ENCODE data around the gene TBC1D2B. TPM values are rescaled to one million over a fixed set of nuclear protein-coding genes. Genes with fewer than 3 reads are reported as not detected.
"Not testable (repeated sequence)": the region's sequence is repeated elsewhere in the genome, so short reads cannot be mapped to it uniquely, and the experiment has no call there.

TBC1D2B gene
- total RNA-seq, 1 donor, result 52.2 TPM

DNA sequence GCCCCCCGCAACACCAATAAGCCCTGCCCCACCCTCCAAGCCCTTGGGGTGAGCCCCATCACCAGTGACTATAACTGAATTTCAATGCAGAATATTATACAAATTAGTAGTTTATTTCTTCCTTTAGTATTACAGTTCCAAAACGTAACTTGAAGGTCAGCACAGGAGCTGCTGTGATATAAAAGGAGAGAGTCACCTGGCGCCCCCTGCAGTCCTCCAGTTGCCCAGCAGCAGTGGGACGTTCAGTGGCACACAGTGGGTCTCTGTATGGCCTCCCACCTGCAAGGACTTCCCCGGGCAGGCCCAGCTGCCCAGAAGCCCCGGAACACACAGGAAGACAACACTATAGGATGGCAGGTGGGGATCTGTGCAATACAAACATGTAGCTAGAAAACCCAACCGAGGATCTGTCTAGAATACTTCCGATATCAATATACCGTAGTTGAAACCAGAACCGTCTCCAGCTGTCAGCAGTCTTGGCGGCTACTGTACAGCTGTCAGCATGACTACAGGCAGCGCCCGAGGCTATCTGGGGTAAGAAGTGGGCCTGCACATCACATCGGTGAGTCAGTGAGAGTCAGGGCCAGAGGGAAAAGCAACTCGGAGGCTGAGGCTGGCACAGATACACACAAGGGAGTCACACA lies 82.5 kb downstream of the TBC1D2B start:
- TF ChIP-seq CTCF (IDR thresholded peaks at IDR 0.05; ENCODE audit: insufficient read depth, low read depth, low read length), result peak; percentile 31
- peak; percentile 75 for DNase-seq (ENCODE audit: low read depth)
- H3K4me3 ChIP-seq (ENCODE audit: low read depth, low read length), result not testable (repeated sequence)

DNA sequence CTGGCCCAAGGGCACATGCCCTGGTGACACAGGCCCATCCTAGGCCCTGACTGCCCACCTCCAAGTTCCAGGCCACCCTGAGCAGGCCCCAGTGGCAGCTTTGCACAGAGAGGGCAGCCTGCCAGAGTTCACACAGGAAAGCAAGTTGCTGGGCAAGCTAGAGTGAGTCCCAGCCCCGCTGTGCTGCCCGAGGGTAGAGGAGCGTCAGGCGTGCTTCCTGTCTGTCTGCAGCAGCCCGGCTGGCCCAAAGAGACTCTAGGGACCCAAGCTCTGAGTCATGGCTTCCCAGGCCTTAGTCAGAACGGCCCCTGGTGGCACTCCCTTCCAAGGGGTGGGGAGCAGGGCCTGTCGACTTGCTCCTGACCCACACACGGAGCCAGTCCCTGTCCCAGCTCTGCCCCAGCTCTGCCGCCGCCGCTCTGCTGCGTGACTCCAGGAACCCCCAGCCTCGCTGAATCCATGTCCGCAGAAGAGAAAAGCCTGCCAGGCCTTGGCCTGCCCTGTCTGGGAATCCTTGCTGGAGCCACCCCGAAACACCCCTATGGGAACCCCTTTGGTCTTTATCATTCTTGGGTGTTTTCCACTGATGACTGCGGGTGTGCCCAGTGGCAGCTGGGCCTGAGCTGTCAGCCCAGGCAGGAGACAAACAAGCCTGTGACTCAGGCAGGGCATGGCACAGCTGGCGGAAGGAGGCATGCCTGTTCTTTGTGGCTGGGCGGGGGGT lies 83.4 kb downstream of the TBC1D2B start:
- DNase-seq (ENCODE audit: low read depth), result peak; percentile 87

DNA sequence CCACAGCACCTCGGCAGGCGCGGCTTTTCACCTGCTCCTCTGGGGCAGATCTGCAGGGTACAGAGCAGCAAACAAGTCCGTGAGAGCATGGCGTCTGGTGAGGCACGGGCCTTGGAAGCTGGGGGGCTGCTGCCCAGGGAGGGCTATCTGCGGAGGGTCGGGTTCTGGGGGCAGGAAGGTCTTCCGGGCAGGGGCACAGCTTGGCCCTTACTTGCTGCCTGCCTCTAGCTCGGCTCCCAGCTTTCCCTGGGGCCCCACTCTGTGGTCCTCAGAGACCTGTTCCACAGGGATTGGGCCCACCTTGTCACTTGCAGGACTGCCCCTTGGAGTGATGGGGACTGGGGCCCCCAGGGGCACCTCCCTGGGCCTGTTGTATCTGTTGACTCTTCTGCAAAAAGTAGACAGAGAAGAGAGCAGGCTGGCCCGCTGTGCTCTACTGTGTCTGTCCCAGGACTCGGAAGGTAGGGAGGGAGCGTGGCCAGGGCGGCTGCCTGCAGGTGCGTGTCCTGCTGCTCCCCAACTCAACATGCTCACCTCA lies 84.1 kb downstream of the TBC1D2B start:
- no peak overlapping the region for H3K4me3 ChIP-seq (ENCODE audit: low read depth, low read length)
- DNase-seq (ENCODE audit: low read depth), result no peak
- no peak for TF ChIP-seq CTCF (IDR thresholded peaks at IDR 0.05; ENCODE audit: insufficient read depth, low read depth, low read length)

More for the DNA sequence above, 83.4 kb downstream of the TBC1D2B start:
- H3K4me3 ChIP-seq (ENCODE audit: low read depth, low read length), result not testable (repeated sequence)

DNA sequence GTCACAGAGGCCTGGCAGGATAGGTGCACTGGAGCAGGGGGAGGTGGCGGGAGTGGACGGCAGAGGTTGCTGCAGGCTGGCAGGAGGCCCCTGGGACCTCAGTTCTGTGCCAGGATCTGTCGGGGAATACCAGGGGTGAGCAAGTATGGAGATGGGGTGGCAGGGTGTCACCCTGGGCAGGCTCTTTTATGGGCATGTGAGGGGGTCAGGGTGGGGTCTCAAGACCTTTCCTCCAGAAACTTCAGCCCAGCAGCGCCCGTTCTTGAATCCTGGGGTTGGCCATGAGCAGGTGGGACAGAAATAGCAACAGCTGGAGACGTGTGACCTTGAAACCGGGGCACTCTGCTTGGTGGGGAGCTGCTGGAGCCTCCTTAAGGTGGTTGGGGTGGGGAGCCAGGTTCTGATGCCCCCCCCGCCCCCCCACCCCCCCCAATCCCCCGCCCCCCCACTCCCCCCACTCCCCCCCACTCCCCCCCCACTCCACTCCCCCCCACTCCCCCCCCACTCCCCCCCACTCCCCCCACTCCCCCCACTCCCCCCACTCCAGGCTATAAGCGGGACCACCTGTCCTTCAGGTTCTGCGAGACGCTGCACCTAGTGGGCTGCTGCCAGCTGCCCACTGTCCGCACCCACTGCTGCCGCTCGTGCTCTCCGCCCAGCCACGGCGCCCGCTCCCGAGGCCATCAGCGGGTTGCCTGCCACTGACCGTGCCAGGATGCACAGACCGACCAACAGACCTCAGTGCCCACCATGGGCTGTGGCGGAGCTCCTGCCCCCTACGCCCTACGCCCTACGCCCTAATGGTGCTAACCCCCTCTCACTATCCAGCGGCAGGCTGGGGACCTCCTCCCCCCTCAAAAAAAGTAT lies 84.9 kb downstream of the TBC1D2B start:
- no peak for TF ChIP-seq CTCF (IDR thresholded peaks at IDR 0.05; ENCODE audit: insufficient read depth, low read depth, low read length)
- no peak overlapping the region for H3K4me3 ChIP-seq (ENCODE audit: low read depth, low read length)
- DNase-seq (ENCODE audit: low read depth), result no peak

DNA sequence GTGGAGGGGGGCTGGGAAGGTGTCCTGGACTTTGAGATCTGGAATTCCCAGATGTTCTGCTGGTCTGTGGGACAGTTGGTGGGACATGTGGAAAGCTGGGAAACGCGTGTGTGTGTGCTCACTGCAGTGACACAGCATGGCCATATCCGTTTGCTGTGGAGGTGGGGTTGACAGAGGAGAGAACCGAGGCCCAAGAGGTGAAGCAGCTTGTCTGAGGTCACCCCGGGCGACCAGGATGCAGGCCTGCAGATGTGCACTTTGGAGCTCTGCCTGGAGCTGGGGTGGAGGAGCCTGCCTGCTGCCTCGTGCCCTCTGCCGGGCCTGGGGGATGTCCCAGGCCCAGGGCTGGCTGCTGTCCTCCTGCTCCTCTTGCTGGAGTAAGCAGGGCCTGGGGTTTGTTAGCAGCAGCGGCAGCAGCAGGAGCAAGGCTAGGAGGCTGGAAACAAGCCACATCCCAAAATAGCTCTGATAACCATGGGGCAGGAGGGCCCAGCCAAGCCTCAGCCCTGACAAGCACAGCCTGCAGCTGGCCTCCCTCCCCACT lies 85.8 kb downstream of the TBC1D2B start:
- H3K4me3 ChIP-seq (ENCODE audit: low read depth, low read length), result not testable (repeated sequence)
- DNase-seq (ENCODE audit: low read depth), result peak; percentile 93

DNA sequence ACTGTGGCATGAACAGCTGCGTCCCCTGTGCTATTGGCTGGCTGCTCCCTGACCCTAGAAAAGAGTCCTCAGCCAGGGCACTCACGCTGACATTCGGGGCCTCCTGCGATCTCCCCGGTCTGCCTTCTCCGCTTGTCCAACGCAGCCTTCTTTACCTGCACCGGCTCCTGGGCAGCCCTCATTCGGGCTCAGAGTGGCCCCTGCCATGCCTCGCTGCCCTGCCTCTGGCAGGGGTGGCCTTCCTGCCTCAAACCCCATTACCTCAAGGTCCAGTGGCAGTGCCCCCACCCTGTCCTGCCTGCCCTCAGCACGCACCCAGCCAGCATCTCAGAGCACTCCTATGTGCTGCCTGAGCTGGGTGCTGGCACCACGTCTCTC lies 86.5 kb downstream of the TBC1D2B start:
- no peak for TF ChIP-seq CTCF (IDR thresholded peaks at IDR 0.05; ENCODE audit: insufficient read depth, low read depth, low read length)
- H3K4me3 ChIP-seq (ENCODE audit: low read depth, low read length), result no peak overlapping the region
- DNase-seq (ENCODE audit: low read depth), result no peak

- no peak overlapping the region for H3K4me3 ChIP-seq (ENCODE audit: low read depth, low read length)
- TF ChIP-seq CTCF (IDR thresholded peaks at IDR 0.05; ENCODE audit: insufficient read depth, low read depth, low read length), result no peak
- no peak for DNase-seq (ENCODE audit: low read depth)
These were observed 88.0 kb downstream of the TBC1D2B start for GRCh38 chr15:77989296-77990143.
